SU-DHL-6 (cell line): ENCODE data around the gene HAUS5.

Experiments used
- H2AFZ ChIP-seq: fragments of 200-600 bp; sonication (generic); 2 replicates; pipeline ENCODE4 v1.6.1; 2014; ENCODE audit warnings: low read depth, mild to moderate bottlenecking, moderate library complexity, mixed read lengths, antibody characterized with exemption, low read length; ENCODE audit not compliant: severe bottlenecking
- H3F3A ChIP-seq: fragments of 200-600 bp; shearing (Covaris generic); 2 replicates; pipeline ENCODE4 v1.6.0; 2016; ENCODE audit warnings: antibody characterized with exemption, mild to moderate bottlenecking; ENCODE audit not compliant: insufficient read depth
- H3K27ac ChIP-seq: fragments of 200-600 bp; sonication (generic); 2 replicates; pipeline ENCODE4 v1.5.1; 2016; ENCODE audit warnings: low read depth, mild to moderate bottlenecking, low read length, moderate library complexity, mixed read lengths
- H3K27me3 ChIP-seq: fragments of 200-600 bp; sonication (generic), shearing (Covaris generic); 2 replicates; pipeline ENCODE4 v1.6.0; 2014; ENCODE audit warnings: mild to moderate bottlenecking, low read length
- H3K36me3 ChIP-seq: fragments of 200-600 bp; sonication (generic); 2 replicates; pipeline ENCODE4 v1.6.1; 2014; ENCODE audit warnings: mild to moderate bottlenecking, low read length, mixed read lengths
- H3K4me2 ChIP-seq: fragments of 300-600, 200-600 bp; shearing (Covaris generic), sonication (generic); 2 replicates; pipeline ENCODE4 v1.6.0; 2014; ENCODE audit warnings: low read length, low read depth, mild to moderate bottlenecking; ENCODE audit not compliant: poor library complexity, severe bottlenecking
- H3K4me3 ChIP-seq: fragments of 200-600 bp; sonication (generic); 2 replicates; pipeline ENCODE4 v1.5.1; 2014; ENCODE audit warnings: antibody characterized with exemption, low read length, mild to moderate bottlenecking, mixed read lengths; ENCODE audit not compliant: insufficient read depth, poor library complexity, severe bottlenecking
- H3K79me2 ChIP-seq: fragments of 200-600 bp; sonication (generic); 2 replicates; pipeline ENCODE4 v1.6.1; 2014; ENCODE audit warnings: mild to moderate bottlenecking, low read length, moderate library complexity; ENCODE audit not compliant: insufficient read depth
- H3K9ac ChIP-seq: fragments of 200-600 bp; sonication (generic); 2 replicates; pipeline ENCODE4 v1.7.0; 2014; ENCODE audit warnings: mild to moderate bottlenecking, low read length
- H3K9me2 ChIP-seq: fragments of 200-600 bp; sonication (generic); replicated peaks from 2 replicates; pipeline ENCODE4 v1.6.1; 2014; ENCODE audit warnings: low read length; ENCODE audit not compliant: insufficient read depth
- H3K9me3 ChIP-seq: fragments of 200-600 bp; sonication (generic); 2 replicates; pipeline ENCODE4 v1.6.1; 2014; ENCODE audit warnings: low read length, mixed read lengths; ENCODE audit not compliant: insufficient read depth
- H4K20me1 ChIP-seq: fragments of 200-600 bp; sonication (generic); 2 replicates; pipeline ENCODE4 v1.6.1; 2014; ENCODE audit warnings: low read depth, mild to moderate bottlenecking, antibody characterized with exemption, low read length, moderate library complexity, mixed read lengths
- EZH2phosphoT487 ChIP-seq: fragments of 200-600 bp; sonication (generic), shearing (Covaris generic); conservative IDR thresholded peaks from 2 replicates; pipeline ENCODE4 v1.6.1; 2018; ENCODE audit warnings: mild to moderate bottlenecking, antibody characterized with exemption, low read length, moderate library complexity, mixed read lengths
- TF ChIP-seq, protein P1 (sequence below): fragments of 200-600 bp; sonication (generic); IDR thresholded peaks from one replicate; pipeline ENCODE4 v1.5.1; 2017; ENCODE audit warnings: antibody characterized with exemption, mild to moderate bottlenecking, low read length, moderate library complexity; ENCODE audit not compliant: insufficient read depth, poor library complexity, severe bottlenecking

Gene HAUS5

DNA sequence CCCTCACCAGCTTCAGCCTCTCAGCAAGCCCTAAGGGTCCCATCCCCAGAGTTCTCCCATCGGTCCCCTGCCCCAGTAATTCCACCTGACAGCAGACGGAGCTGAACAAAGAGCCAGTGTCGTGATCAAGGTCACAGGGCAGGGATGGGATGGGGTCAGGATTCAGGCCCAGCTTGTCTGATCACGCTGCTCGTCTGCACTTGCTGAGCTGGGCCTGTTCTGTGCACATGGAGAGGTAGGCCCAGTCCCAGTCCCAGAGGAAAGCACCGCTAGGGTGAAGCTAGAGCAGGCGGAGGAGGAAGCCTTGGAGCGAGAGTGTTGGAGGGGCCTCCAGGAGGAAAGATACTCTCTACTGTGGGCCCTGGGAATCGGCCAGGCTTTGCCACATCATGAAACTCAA, 9.2 kb downstream of the HAUS5 start:
- no peaks in the 10 kb centered on the region for H3K27me3 ChIP-seq
- H3K27ac ChIP-seq, result no peak overlapping the region
- H3K4me3 ChIP-seq, result no peak overlapping the region
- no peak overlapping the region for H2AFZ ChIP-seq
- no peaks in the 10 kb centered on the region for H3K36me3 ChIP-seq
- no peaks in the 10 kb centered on the region for H3K9me3 ChIP-seq
- no peak overlapping the region for H3K4me2 ChIP-seq
- H3K9ac ChIP-seq, result no peak overlapping the region
- no peaks in the 10 kb centered on the region for H4K20me1 ChIP-seq
- no peaks in the 10 kb centered on the region for H3K79me2 ChIP-seq
- no peak for TF ChIP-seq EZH2phosphoT487
- TF ChIP-seq, protein P1, sequence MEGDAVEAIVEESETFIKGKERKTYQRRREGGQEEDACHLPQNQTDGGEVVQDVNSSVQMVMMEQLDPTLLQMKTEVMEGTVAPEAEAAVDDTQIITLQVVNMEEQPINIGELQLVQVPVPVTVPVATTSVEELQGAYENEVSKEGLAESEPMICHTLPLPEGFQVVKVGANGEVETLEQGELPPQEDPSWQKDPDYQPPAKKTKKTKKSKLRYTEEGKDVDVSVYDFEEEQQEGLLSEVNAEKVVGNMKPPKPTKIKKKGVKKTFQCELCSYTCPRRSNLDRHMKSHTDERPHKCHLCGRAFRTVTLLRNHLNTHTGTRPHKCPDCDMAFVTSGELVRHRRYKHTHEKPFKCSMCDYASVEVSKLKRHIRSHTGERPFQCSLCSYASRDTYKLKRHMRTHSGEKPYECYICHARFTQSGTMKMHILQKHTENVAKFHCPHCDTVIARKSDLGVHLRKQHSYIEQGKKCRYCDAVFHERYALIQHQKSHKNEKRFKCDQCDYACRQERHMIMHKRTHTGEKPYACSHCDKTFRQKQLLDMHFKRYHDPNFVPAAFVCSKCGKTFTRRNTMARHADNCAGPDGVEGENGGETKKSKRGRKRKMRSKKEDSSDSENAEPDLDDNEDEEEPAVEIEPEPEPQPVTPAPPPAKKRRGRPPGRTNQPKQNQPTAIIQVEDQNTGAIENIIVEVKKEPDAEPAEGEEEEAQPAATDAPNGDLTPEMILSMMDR, result no peak
- H3K9me2 ChIP-seq, result no peaks in the 10 kb centered on the region
- H3F3A ChIP-seq, result peaks cover 7% of the 10 kb centered on the region; the same call in 1 of the 2 replicates

DNA sequence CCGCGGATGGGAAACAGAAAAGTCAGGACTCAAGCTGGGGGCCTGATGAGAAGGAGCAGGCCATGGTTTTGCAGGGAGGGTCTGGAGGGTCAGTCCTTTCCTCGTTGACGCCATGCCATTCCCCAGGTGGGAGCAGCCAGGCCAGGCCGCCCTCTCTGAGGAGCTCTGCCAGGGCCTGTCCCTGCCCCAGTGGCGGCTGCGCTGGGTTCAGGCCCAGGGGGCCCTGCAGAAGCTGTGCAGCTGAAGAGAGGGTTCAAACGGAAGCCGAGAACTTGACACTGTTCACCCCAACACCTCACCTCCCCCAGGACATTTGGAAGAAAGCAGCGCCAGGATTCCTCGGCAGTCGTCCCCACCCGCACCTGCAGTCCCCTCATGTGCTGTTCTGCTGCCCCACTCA, 10.2 kb downstream of the HAUS5 start:
- Histone ChIP-seq H3K4me3 (no peak overlapping the region), H3K27me3 (no peaks in the 10 kb centered on the region), H3K36me3 (no peaks in the 10 kb centered on the region), H3K9ac (no peak overlapping the region), H3K4me2 (no peak overlapping the region), H2AFZ (no peak overlapping the region), H3K9me2 (no peaks in the 10 kb centered on the region), H3K79me2 (no peaks in the 10 kb centered on the region), H4K20me1 (no peaks in the 10 kb centered on the region), H3K9me3 (no peaks in the 10 kb centered on the region), H3F3A (peaks cover 7% of the 10 kb centered on the region; the same call in 1 of the 2 replicates), H3K27ac (no peak overlapping the region)
- TF ChIP-seq, protein P1, result no peak
- TF ChIP-seq EZH2phosphoT487, result no peak

DNA sequence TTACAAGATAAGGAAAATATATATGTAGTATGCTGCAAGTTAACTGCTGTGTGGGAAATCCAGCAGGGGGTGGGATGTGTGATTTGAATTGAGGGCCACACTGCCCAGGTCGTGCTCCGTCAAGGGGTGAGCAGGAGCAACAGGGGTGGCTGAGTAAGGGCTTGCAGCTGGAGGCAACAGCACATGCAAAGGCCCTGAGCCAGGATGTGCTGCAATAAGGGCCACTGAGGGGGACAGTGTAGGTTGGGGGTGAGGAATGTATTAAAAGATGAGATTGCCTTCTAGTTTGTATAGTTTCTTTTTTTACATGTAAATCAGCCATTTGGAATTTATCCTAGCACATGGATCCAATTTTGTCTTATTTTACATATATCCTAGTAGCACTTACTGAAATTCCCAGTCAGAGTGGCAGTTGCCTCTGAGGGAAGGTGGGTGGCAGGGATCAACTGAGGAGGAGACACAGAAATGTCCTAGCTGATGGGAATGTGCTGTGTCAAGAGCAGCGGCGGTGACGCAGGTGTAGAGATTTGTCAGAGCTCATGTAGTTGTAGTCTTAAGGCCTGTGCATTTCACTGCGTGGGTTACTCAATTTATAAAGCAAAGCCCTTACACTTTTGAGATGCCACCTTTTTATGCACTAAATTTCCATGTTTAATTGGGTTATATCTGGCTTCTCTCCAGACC, 10.9 kb downstream of the HAUS5 start:
- Histone ChIP-seq H3K9me2 (no peaks in the 10 kb centered on the region), H3K36me3 (no peaks in the 10 kb centered on the region), H3K27ac (no peak overlapping the region), H3K4me3 (no peak overlapping the region), H4K20me1 (no peaks in the 10 kb centered on the region), H3K79me2 (no peaks in the 10 kb centered on the region), H3K9ac (no peak overlapping the region), H3K9me3 (no peaks in the 10 kb centered on the region), H3K4me2 (no peak overlapping the region), H3F3A (peaks cover 7% of the 10 kb centered on the region; the same call in 1 of the 2 replicates), H3K27me3 (no peaks in the 10 kb centered on the region), H2AFZ (no peak overlapping the region)
- TF ChIP-seq, protein P1, result no peak
- TF ChIP-seq EZH2phosphoT487, result no peak
